ENCODE measurements around the gene PHF5A. TPM values are rescaled to one million over a fixed set of nuclear protein-coding genes. Genes with fewer than 3 reads are reported as not detected.
A peak's percentile ranks its signal among the peaks of the same experiment; 100 is the strongest.
"Not testable (repeated sequence)": the region's sequence is repeated elsewhere in the genome, so short reads cannot be mapped to it uniquely, and the experiment has no call there.

Gene PHF5A
- total RNA-seq, 1 experiment from 2014 or later, result 43.2 TPM

DNA sequence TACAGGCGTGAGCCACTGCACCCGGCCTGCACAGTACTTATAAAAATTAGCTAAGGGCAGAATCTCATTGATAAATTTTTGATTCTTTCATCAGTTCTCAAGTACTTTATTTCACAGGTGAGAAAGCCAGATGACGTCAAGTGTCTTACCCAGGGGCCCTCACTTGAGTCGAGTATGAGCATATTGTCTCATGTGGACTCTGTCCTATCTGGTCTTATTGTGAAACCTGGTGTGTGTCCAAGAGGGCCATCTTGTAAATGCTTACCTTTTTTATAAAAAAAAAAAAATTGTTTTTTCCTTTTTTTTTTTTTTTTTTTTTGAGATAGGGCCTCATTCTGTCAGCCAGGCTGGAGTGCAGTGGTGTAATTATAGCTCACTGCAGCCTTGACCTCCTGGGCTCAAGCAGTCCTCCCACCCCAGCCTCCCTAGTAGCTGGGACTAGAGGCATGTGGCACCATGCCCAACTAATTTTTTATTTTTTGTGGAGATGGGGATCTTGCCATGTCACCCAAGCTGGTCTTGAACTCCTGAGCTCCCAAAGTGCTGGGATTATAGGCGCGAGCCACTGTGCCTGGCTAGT lies 6.5 kb upstream of the PHF5A start:
- DNase-seq, result no peak
- peaks cover 87% of the 10 kb centered on the region for H3K4me1 ChIP-seq (ENCODE audit: low read length)
- no peak overlapping the region for H2AFZ ChIP-seq (ENCODE audit: low read length)
- no peaks in the 10 kb centered on the region for H3K27me3 ChIP-seq (ENCODE audit: low read length)
- H3K36me3 ChIP-seq (ENCODE audit: insufficient read depth, low read length), result peaks cover 6% of the 10 kb centered on the region; the same call in 1 of the 2 replicates
- peaks cover 7% of the 10 kb centered on the region for H4K20me1 ChIP-seq (ENCODE audit: insufficient read depth, low read depth, low read length)
- peak overlapping the region; percentile 87 for H3K27ac ChIP-seq (ENCODE audit: low read length)
- no peaks in the 10 kb centered on the region for H3K9me3 ChIP-seq (ENCODE audit: low read length)
- peaks cover 70% of the 10 kb centered on the region for H3K79me2 ChIP-seq (ENCODE audit: low read length)
- H3K4me3 ChIP-seq (ENCODE audit: low read length), result no peak overlapping the region
- no peak overlapping the region for H3K9ac ChIP-seq (ENCODE audit: low read length)
- H3K4me2 ChIP-seq (ENCODE audit: low read depth, low read length, poor library complexity, severe bottlenecking), result peak overlapping the region; percentile 27
- H3K9me2 ChIP-seq (replicated peaks; ENCODE audit: insufficient read depth, low read length), result no peaks in the 10 kb centered on the region

DNA sequence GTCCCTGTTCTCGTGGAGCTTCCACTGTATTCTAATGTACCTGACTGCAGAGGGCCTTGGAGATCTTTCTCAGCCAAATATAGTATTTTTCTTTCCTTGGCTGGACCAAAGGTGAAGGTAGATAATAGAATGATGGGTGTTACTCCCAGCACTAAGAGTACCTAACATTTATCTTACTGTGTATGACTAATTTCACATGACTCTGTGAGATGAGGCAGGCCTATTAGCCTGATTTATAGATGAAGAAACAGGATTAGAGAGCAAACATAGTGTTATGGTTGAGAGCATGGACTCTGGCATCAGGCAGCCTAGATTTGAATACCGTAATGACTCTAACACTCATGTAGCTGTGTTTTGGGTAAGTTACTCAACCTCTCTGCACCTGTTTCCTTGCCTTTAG lies 3.1 kb upstream of the PHF5A start:
- H3K4me3 ChIP-seq (ENCODE audit: low read length), result peak overlapping the region; percentile 89; the same call in 1 of the 2 replicates
- no peak overlapping the region for H2AFZ ChIP-seq (ENCODE audit: low read length)
- DNase-seq, result peak; percentile 61
- H3K4me1 ChIP-seq (ENCODE audit: low read length), result peaks cover 76% of the 10 kb centered on the region
- peak overlapping the region; percentile 96 for H3K4me2 ChIP-seq (ENCODE audit: low read depth, low read length, poor library complexity, severe bottlenecking)
- H3K36me3 ChIP-seq (ENCODE audit: insufficient read depth, low read length), result peaks cover 18% of the 10 kb centered on the region
- peak overlapping the region; percentile 89 for H3K27ac ChIP-seq (ENCODE audit: low read length)
- H3K79me2 ChIP-seq (ENCODE audit: low read length), result peaks cover 89% of the 10 kb centered on the region
- no peaks in the 10 kb centered on the region for H3K9me2 ChIP-seq (replicated peaks; ENCODE audit: insufficient read depth, low read length)
- H3K9ac ChIP-seq (ENCODE audit: low read length), result peak overlapping the region; percentile 34; the same call in 1 of the 2 replicates
- no peaks in the 10 kb centered on the region for H3K27me3 ChIP-seq (ENCODE audit: low read length)
- H3K9me3 ChIP-seq (ENCODE audit: low read length), result no peaks in the 10 kb centered on the region
- H4K20me1 ChIP-seq (ENCODE audit: insufficient read depth, low read depth, low read length), result peaks cover 13% of the 10 kb centered on the region

DNA sequence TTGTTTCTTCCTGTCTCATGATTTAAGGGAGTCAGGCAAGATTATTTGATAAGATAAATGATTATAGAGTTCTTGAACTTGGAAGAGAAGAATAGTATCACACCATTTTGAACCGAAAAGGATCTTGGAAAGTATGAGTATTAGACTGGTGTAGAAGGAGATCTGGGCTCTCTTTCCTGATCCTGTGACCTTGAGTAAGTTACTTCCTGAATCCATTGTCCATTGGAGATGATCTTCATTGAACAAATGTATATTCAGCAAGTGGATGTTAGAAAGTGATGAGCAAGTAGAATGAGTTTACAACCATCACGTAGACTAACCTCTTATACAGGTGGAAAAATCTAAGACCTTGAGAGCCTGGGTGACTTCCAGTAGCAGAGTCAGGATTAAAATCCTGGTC lies 2.4 kb upstream of the PHF5A start:
- H4K20me1 ChIP-seq (ENCODE audit: insufficient read depth, low read depth, low read length), result peaks cover 13% of the 10 kb centered on the region
- H3K4me1 ChIP-seq (ENCODE audit: low read length), result peaks cover 75% of the 10 kb centered on the region
- no peaks in the 10 kb centered on the region for H3K9me2 ChIP-seq (replicated peaks; ENCODE audit: insufficient read depth, low read length)
- no peak for DNase-seq
- peaks cover 25% of the 10 kb centered on the region for H3K36me3 ChIP-seq (ENCODE audit: insufficient read depth, low read length)
- H3K79me2 ChIP-seq (ENCODE audit: low read length), result peaks cover 89% of the 10 kb centered on the region
- no peaks in the 10 kb centered on the region for H3K9me3 ChIP-seq (ENCODE audit: low read length)
- H3K9ac ChIP-seq (ENCODE audit: low read length), result peak overlapping the region; percentile 34; the same call in 1 of the 2 replicates
- peak overlapping the region; percentile 89; the same call in 1 of the 2 replicates for H3K4me3 ChIP-seq (ENCODE audit: low read length)
- peak overlapping the region; percentile 96 for H3K4me2 ChIP-seq (ENCODE audit: low read depth, low read length, poor library complexity, severe bottlenecking)
- no peak overlapping the region for H2AFZ ChIP-seq (ENCODE audit: low read length)
- peak overlapping the region; percentile 89 for H3K27ac ChIP-seq (ENCODE audit: low read length)
- H3K27me3 ChIP-seq (ENCODE audit: low read length), result no peaks in the 10 kb centered on the region

DNA sequence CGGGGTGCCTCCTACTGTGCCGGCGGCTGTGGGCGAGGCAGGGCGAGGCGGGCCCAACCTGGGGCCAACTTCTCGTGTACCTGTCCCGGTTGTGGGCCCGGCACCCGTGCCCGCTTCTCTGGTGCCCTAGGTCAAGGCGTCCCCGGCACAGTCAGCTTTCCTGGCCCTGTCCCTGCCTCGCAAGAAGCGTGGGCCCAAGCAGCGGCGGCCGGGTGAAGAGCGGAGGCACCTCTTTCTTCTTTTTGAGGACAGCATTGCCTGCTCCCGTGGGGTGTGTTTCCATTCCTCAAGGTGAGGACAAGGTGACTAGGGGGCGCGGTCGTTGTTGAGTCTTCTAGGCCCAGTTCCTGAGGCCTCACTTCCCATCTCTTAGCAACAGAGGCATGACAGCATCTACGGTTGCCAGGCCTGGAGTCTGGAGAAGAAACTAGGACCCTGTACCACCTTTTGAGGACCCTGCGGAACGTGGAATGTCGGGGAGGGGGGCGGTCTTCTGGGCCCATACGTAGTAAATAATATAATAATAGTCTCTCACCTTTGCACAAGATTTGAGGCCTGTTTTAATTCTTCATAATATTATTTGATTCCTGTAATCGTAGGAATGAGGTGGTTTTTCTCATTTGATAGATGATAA lies 843 bp upstream of the PHF5A start:
- DNase-seq, result peak; percentile 86
- Histone ChIP-seq H3K4me3 (ENCODE audit: low read length) (peak overlapping the region; percentile 89), H3K9me3 (ENCODE audit: low read length) (no peaks in the 10 kb centered on the region), H3K79me2 (ENCODE audit: low read length) (peaks cover 81% of the 10 kb centered on the region), H3K9me2 (replicated peaks; ENCODE audit: insufficient read depth, low read length) (no peaks in the 10 kb centered on the region), H3K27me3 (ENCODE audit: low read length) (no peaks in the 10 kb centered on the region), H3K9ac (ENCODE audit: low read length) (peak overlapping the region; percentile 91), H3K36me3 (ENCODE audit: insufficient read depth, low read length) (peaks cover 33% of the 10 kb centered on the region), H3K27ac (ENCODE audit: low read length) (peak overlapping the region; percentile 89), H4K20me1 (ENCODE audit: insufficient read depth, low read depth, low read length) (peaks cover 13% of the 10 kb centered on the region), H3K4me1 (ENCODE audit: low read length) (peaks cover 62% of the 10 kb centered on the region), H2AFZ (ENCODE audit: low read length) (no peak overlapping the region), H3K4me2 (ENCODE audit: low read depth, low read length, poor library complexity, severe bottlenecking) (peak overlapping the region; percentile 96)

DNA sequence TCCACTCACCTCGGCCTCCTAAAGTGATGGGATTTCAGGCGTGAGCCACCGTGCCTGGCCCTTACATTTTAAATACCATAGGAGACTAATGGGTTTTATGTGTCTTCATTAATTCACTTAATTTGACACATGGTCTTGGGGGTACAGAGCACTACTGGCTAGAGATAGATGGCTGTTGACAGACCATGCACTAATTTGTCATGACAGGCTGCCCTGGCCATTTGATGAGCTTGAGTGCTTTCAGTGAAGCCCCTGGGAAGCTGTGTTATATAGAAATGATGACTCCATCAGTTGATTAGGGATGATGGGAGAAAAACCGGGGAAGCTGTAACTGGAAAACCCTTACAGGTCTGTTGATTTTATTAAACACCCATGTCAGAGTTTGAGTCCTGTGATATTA lies 6.6 kb downstream of the PHF5A start:
- H3K9me3 ChIP-seq (ENCODE audit: low read length), result no peaks in the 10 kb centered on the region
- no peak overlapping the region for H3K27ac ChIP-seq (ENCODE audit: low read length)
- peaks cover 46% of the 10 kb centered on the region for H3K36me3 ChIP-seq (ENCODE audit: insufficient read depth, low read length)
- no peak overlapping the region for H2AFZ ChIP-seq (ENCODE audit: low read length)
- no peaks in the 10 kb centered on the region for H3K27me3 ChIP-seq (ENCODE audit: low read length)
- no peak overlapping the region for H3K4me2 ChIP-seq (ENCODE audit: low read depth, low read length, poor library complexity, severe bottlenecking)
- H4K20me1 ChIP-seq (ENCODE audit: insufficient read depth, low read depth, low read length), result no peaks in the 10 kb centered on the region
- H3K4me1 ChIP-seq (ENCODE audit: low read length), result peaks cover 6% of the 10 kb centered on the region
- H3K9me2 ChIP-seq (replicated peaks; ENCODE audit: insufficient read depth, low read length), result no peaks in the 10 kb centered on the region
- peaks cover 15% of the 10 kb centered on the region for H3K79me2 ChIP-seq (ENCODE audit: low read length)
- DNase-seq, result no peak
- no peak overlapping the region for H3K9ac ChIP-seq (ENCODE audit: low read length)
- no peak overlapping the region for H3K4me3 ChIP-seq (ENCODE audit: low read length)

DNA sequence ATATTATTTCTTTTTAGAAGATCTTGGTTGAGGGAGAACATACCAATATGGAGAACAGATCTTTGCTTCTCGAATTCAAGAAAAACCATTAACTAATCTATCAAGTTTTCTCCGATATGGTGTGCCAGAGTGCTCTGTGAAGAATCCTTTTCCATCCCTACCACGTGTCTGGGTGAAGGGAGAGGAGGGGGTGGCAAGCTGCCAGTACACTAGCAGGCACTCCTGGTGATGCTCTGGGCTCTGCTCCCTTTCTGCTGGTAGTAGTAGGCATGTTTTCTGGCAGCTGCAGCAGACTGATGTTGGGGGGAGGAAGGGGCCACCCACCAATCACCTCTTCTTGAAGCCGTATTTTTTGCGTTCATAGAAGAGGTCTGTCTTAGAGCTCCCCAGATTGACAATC lies 8.4 kb downstream of the PHF5A start:
- H2AFZ ChIP-seq (ENCODE audit: low read length); H3K4me3 ChIP-seq (ENCODE audit: low read length); H3K79me2 ChIP-seq (ENCODE audit: low read length); H3K9me2 ChIP-seq (replicated peaks; ENCODE audit: insufficient read depth, low read length); H4K20me1 ChIP-seq (ENCODE audit: insufficient read depth, low read depth, low read length); H3K4me2 ChIP-seq (ENCODE audit: low read depth, low read length, poor library complexity, severe bottlenecking); H3K9ac ChIP-seq (ENCODE audit: low read length); H3K9me3 ChIP-seq (ENCODE audit: low read length); DNase-seq; H3K4me1 ChIP-seq (ENCODE audit: low read length); H3K27me3 ChIP-seq (ENCODE audit: low read length); H3K27ac ChIP-seq (ENCODE audit: low read length): not testable (repeated sequence)
- peaks cover 36% of the 10 kb centered on the region for H3K36me3 ChIP-seq (ENCODE audit: insufficient read depth, low read length)

DNA sequence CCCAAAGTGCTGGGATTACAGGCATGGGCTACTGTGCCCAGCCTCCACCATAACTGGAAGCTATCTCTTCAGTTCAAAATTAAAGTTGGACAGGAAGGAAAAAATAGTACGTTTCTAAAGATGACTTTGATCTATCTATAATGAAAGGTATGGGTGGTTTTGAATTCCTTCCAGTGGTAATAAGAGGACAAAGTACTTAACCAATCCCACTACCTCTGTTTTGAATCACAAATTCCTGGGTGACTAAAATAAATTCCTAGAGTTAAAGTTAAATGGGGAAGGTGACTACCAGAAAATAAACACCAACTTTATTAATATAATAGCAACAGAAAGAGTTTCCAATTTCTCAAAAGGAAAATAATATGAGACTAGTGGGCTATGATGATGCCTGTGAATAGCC lies 9.1 kb downstream of the PHF5A start:
- DNase-seq, result no peak
- H4K20me1 ChIP-seq (ENCODE audit: insufficient read depth, low read depth, low read length), result no peaks in the 10 kb centered on the region
- H3K4me2 ChIP-seq (ENCODE audit: low read depth, low read length, poor library complexity, severe bottlenecking), result no peak overlapping the region
- no peak overlapping the region for H3K9ac ChIP-seq (ENCODE audit: low read length)
- no peaks in the 10 kb centered on the region; the same call in 1 of the 2 replicates for H3K79me2 ChIP-seq (ENCODE audit: low read length)
- peaks cover 31% of the 10 kb centered on the region for H3K36me3 ChIP-seq (ENCODE audit: insufficient read depth, low read length)
- H3K27ac ChIP-seq (ENCODE audit: low read length), result no peak overlapping the region
- no peaks in the 10 kb centered on the region for H3K9me2 ChIP-seq (replicated peaks; ENCODE audit: insufficient read depth, low read length)
- no peaks in the 10 kb centered on the region for H3K9me3 ChIP-seq (ENCODE audit: low read length)
- H3K27me3 ChIP-seq (ENCODE audit: low read length), result no peaks in the 10 kb centered on the region
- no peaks in the 10 kb centered on the region for H3K4me1 ChIP-seq (ENCODE audit: low read length)
- no peak overlapping the region for H2AFZ ChIP-seq (ENCODE audit: low read length)
- no peak overlapping the region for H3K4me3 ChIP-seq (ENCODE audit: low read length)

DNA sequence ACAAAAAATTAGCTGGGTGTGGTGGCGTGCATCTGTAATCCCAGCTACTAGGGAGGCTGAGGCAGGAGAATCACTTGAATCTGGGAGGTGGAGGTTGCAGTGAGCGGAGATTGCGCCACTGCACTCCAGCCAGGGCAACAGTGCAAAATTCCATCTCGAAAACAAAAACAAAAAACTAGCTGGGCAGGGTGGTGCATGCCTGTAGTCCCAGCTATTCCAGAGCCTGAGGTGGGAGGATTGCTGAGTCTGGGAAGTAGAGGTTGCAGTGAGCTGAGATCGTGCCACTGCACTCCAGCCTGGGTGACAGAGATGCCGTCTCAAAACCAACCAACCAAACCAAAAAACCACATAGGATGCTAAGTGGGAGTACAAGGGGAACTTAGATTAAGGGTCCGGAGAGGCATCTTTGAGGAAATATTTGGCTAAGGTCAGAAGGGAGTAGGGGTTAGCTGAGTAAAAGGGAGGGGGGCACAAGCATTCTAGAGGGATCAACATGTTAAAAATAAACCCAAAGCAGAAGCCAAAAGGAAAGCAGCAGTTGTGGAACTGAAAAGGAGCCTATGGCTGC lies 10.2 kb downstream of the PHF5A start:
- no peak overlapping the region for H2AFZ ChIP-seq (ENCODE audit: low read length)

More for the DNA sequence above, 10.2 kb downstream of the PHF5A start:
- no peaks in the 10 kb centered on the region for H3K4me1 ChIP-seq (ENCODE audit: low read length)
- H3K4me2 ChIP-seq (ENCODE audit: low read depth, low read length, poor library complexity, severe bottlenecking), result no peak overlapping the region
- H3K9ac ChIP-seq (ENCODE audit: low read length), result no peak overlapping the region
- no peaks in the 10 kb centered on the region for H3K9me3 ChIP-seq (ENCODE audit: low read length)
- H3K79me2 ChIP-seq (ENCODE audit: low read length), result no peaks in the 10 kb centered on the region
- DNase-seq, result no peak
- H3K36me3 ChIP-seq (ENCODE audit: insufficient read depth, low read length), result peaks cover 23% of the 10 kb centered on the region
- no peaks in the 10 kb centered on the region for H3K9me2 ChIP-seq (replicated peaks; ENCODE audit: insufficient read depth, low read length)
- H4K20me1 ChIP-seq (ENCODE audit: insufficient read depth, low read depth, low read length), result no peaks in the 10 kb centered on the region
- no peak overlapping the region for H3K27ac ChIP-seq (ENCODE audit: low read length)
- H3K4me3 ChIP-seq (ENCODE audit: low read length), result no peak overlapping the region
- no peaks in the 10 kb centered on the region for H3K27me3 ChIP-seq (ENCODE audit: low read length)

Data from Karpas-422 (cell line).